Stomach (tissue), 4 donors: ENCODE data around the gene DYNLT1.

Experiments
- EP300 ChIP-seq: sonication (generic); formaldehyde crosslinking; IDR thresholded peaks from one replicate; pipeline ENCODE4 v1.6.1; 2017; ENCODE audit warnings: antibody characterized with exemption
- POLR2A ChIP-seq, 4 donors: fragments of 450-650 bp; IDR thresholded peaks; one replicate each; pipeline ENCODE4 v1.6.1; 2016; ENCODE audit warnings: antibody characterized with exemption in 4 of 4, control low read depth in 2 of 4, mild to moderate bottlenecking in 1 of 4, moderate library complexity in 1 of 4
- POLR2AphosphoS5 ChIP-seq, 3 donors: sonication (generic); formaldehyde crosslinking; IDR thresholded peaks; one replicate each; pipeline ENCODE4 v1.6.1; 2016; ENCODE audit warnings: antibody characterized with exemption in 3 of 3
- TF ChIP-seq, protein P1 (sequence below), 7 experiments: fragments of 450-650 bp in 4 of 7; fragments of 200-600 bp in 3 of 7; sonication (generic) in 3 of 7; IDR thresholded peaks; one replicate each; pipeline ENCODE4 v1.5.1; 2016 to 2019; ENCODE audit warnings: antibody characterized with exemption in 7 of 7, control low read depth in 2 of 7, mild to moderate bottlenecking in 1 of 7

DNA sequence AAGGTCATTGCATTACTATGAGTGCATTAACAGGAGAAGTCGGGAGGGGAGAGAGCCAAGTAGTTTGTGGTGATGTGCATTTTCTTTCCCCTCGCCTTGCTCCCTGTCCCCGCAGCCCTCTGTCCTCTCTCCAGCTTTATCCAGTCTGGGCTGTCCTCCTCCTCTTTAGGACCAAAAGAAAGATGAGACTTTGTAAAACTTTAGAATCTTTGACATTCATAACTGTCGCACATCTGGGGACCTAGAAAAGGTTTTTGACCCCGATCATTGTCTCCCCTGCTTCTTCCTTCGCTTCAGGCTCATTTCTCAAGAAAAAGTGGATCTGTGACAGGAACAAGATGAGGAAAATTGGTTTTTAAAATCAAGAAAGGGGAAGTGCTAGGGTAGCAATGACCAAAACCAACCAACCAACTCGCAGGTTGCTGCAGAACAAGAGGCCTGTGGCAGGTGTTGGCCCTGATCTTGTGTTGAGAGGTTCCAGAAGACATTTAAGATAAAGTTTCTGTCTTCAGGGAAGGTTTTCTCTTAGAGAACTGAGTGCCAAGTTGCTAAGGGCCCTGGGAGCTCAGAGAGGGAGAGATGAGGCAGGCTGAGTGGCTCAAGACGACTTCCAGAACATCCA is 22.9 kb upstream of the DYNLT1 start:
- no peak for TF ChIP-seq POLR2A (IDR thresholded peaks at IDR 0.05)
- no peak for TF ChIP-seq EP300
- TF ChIP-seq, protein P1, sequence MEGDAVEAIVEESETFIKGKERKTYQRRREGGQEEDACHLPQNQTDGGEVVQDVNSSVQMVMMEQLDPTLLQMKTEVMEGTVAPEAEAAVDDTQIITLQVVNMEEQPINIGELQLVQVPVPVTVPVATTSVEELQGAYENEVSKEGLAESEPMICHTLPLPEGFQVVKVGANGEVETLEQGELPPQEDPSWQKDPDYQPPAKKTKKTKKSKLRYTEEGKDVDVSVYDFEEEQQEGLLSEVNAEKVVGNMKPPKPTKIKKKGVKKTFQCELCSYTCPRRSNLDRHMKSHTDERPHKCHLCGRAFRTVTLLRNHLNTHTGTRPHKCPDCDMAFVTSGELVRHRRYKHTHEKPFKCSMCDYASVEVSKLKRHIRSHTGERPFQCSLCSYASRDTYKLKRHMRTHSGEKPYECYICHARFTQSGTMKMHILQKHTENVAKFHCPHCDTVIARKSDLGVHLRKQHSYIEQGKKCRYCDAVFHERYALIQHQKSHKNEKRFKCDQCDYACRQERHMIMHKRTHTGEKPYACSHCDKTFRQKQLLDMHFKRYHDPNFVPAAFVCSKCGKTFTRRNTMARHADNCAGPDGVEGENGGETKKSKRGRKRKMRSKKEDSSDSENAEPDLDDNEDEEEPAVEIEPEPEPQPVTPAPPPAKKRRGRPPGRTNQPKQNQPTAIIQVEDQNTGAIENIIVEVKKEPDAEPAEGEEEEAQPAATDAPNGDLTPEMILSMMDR (IDR thresholded peaks at IDR 0.05): no peak
- no peak for TF ChIP-seq POLR2AphosphoS5 (IDR thresholded peaks at IDR 0.05)
